C4-2B (cell line): ENCODE measurements around the gene PMAIP1.

Source experiments
- H3K27ac ChIP-seq: fragments of 450-650 bp; 2 replicates; pipeline ENCODE4 v1.5.1; 2017
- CTCF ChIP-seq: fragments of 450-650 bp; conservative IDR thresholded peaks from 2 replicates; pipeline ENCODE4 v1.5.1; 2017; ENCODE audit warnings: mild to moderate bottlenecking
- ZFX ChIP-seq: fragments of 450-650 bp; IDR thresholded peaks from 2 replicates; pipeline ENCODE4 v1.6.1; 2017

The PMAIP1 gene

GRCh38 chr18:59865241-59865986 lies 34.4 kb upstream of the PMAIP1 start:
- H3K27ac ChIP-seq, result no peak overlapping the region
- TF ChIP-seq CTCF, result no peak
- TF ChIP-seq ZFX, result no peak

GRCh38 chr18:59866551-59867269 lies 33.1 kb upstream of the PMAIP1 start:
- TF ChIP-seq ZFX (no peak), CTCF (no peak)
- H3K27ac ChIP-seq, result peak overlapping the region; percentile 24; the same call in 1 of the 2 replicates

GRCh38 chr18:59867337-59868104 lies 32.3 kb upstream of the PMAIP1 start:
- no peak for TF ChIP-seq ZFX
- TF ChIP-seq CTCF, result no peak
- H3K27ac ChIP-seq, result no peak overlapping the region

GRCh38 chr18:59870623-59871130 lies 29.1 kb upstream of the PMAIP1 start:
- no peak for TF ChIP-seq ZFX
- TF ChIP-seq CTCF, result no peak
- no peak overlapping the region for H3K27ac ChIP-seq

- H3K27ac ChIP-seq, result no peak overlapping the region
- TF ChIP-seq CTCF, result no peak
- no peak for TF ChIP-seq ZFX
Observed at GRCh38 chr18:59871711-59872362, 28.0 kb upstream of the PMAIP1 start.

- no peak for TF ChIP-seq ZFX
- TF ChIP-seq CTCF, result no peak
- no peak overlapping the region for H3K27ac ChIP-seq
Observed at GRCh38 chr18:59873641-59874040, 26.2 kb upstream of the PMAIP1 start.
